Fibroblast of lung (primary cell): ENCODE measurements around the gene FIS1. TPM values are rescaled to one million over a fixed set of nuclear protein-coding genes. Genes with fewer than 3 reads are reported as not detected.
A peak's percentile ranks its signal among the peaks of the same experiment; 100 is the strongest.
"Not testable (repeated sequence)": the region's sequence is repeated elsewhere in the genome, so short reads cannot be mapped to it uniquely, and the experiment has no call there.

Experiments used
- DNase-seq, 2 donors: peaks; one replicate each; pipeline versions ENCODE4 v3.0.0 to v3.0.0-alpha.2; 2010; ENCODE audit warnings: low read depth in 2 of 2
- H2AFZ ChIP-seq: 2 replicates; pipeline ENCODE4 v1.5.1; 2012; ENCODE audit warnings: low read length, control low read depth, inconsistent platforms
- H3K27ac ChIP-seq: 2 replicates; pipeline ENCODE4 v1.5.1; 2011; ENCODE audit warnings: low read length, control low read depth; ENCODE audit not compliant: insufficient read depth
- H3K27me3 ChIP-seq: 2 replicates; pipeline ENCODE4 v1.5.1; 2011; ENCODE audit warnings: mild to moderate bottlenecking, low read length; ENCODE audit not compliant: control insufficient read depth, insufficient read depth
- H3K36me3 ChIP-seq: 2 replicates; pipeline ENCODE4 v1.5.1; 2011; ENCODE audit warnings: low read length; ENCODE audit not compliant: control insufficient read depth, insufficient read depth
- H3K4me1 ChIP-seq: 2 replicates; pipeline ENCODE4 v1.5.1; 2011; ENCODE audit warnings: low read length; ENCODE audit not compliant: control insufficient read depth, insufficient read depth; ENCODE audit errors: extremely low read depth
- H3K4me2 ChIP-seq: 2 replicates; pipeline ENCODE4 v1.5.1; 2011; ENCODE audit warnings: low read length, control low read depth; ENCODE audit not compliant: insufficient read depth; ENCODE audit errors: extremely low read depth
- H3K4me3 ChIP-seq, 4 experiments: fragments of 200-600 bp in 1 of 4; sonication (generic) in 1 of 4; replicated peaks in 1 of 4; 2 replicates each; pipeline ENCODE4 v1.5.1; 2011 to 2016; ENCODE audit warnings: low read length in 4 of 4, low read depth in 3 of 4, mild to moderate bottlenecking in 3 of 4, control low read depth in 2 of 4, inconsistent platforms in 1 of 4, mixed read lengths in 1 of 4; ENCODE audit not compliant: insufficient read depth in 1 of 4; ENCODE audit errors: control extremely low read depth in 1 of 4
- H3K79me2 ChIP-seq: 2 replicates; pipeline ENCODE4 v1.5.1; 2012; ENCODE audit warnings: mild to moderate bottlenecking, low read length, inconsistent platforms; ENCODE audit not compliant: control insufficient read depth, insufficient read depth
- H3K9ac ChIP-seq: 2 replicates; pipeline ENCODE4 v1.5.1; 2011; ENCODE audit warnings: mild to moderate bottlenecking, low read length, control low read depth; ENCODE audit not compliant: insufficient read depth
- H3K9me3 ChIP-seq: 2 replicates; pipeline ENCODE4 v1.5.1; 2012; ENCODE audit warnings: low read depth, low read length; ENCODE audit not compliant: control insufficient read depth, insufficient read depth
- H4K20me1 ChIP-seq: 2 replicates; pipeline ENCODE4 v1.5.1; 2011; ENCODE audit warnings: low read length; ENCODE audit not compliant: control insufficient read depth, insufficient read depth; ENCODE audit errors: extremely low read depth
- CTCF ChIP-seq, 2 donors: IDR thresholded peaks in 1 of 2; conservative IDR thresholded peaks in 1 of 2; 1 replicate in 1 of 2; 2 replicates in 1 of 2; pipeline ENCODE4 v1.5.1; 2011 to 2012; ENCODE audit warnings: low read length in 2 of 2, control low read depth in 1 of 2, inconsistent platforms in 1 of 2, low read depth in 1 of 2, mild to moderate bottlenecking in 1 of 2
- EZH2 ChIP-seq: IDR thresholded peaks from 2 replicates; pipeline ENCODE4 v1.5.1; 2012; ENCODE audit warnings: low read length, control low read depth, mild to moderate bottlenecking; ENCODE audit errors: missing control alignments
- polyA plus RNA-seq, 2 donors: library from polyadenylated mRNA; depleted of rRNA in 1 of 2; stranded (reverse) in 1 of 2; unstranded in 1 of 2; fragments of >200 nt; gene quantifications; 2 replicates each; pipeline ENCODE4 v1.2.1, GENCODE V29; 2011 to 2012; ENCODE audit warnings: missing spikeins in 1 of 2
- total RNA-seq: library from RNA; depleted of rRNA; stranded (reverse); fragments of >200 nt; gene quantifications from 2 replicates; pipeline ENCODE4 v1.2.1, GENCODE V29; 2014

The FIS1 gene
- total and polyA plus RNA-seq, 2 donors (not counting 1 experiment from before 2014, with no cell fraction given) = 169 to 297 TPM

- H3K79me2 ChIP-seq, H2AFZ ChIP-seq, H3K4me2 ChIP-seq, H3K4me1 ChIP-seq, H3K9ac ChIP-seq, H3K4me3 ChIP-seq, H4K20me1 ChIP-seq, H3K36me3 ChIP-seq, H3K27ac ChIP-seq, H3K9me3 ChIP-seq: not testable (repeated sequence)
- peak in 1 of 2 donors; percentile 18 for DNase-seq
- peaks cover 14% of the 10 kb centered on the region for H3K27me3 ChIP-seq
- peak; percentile 57 to 61 for TF ChIP-seq CTCF (conservative IDR thresholded peaks at IDR 0.05 in 1 of 2, IDR thresholded peaks at IDR 0.05 in 1 of 2; ENCODE audit: low read depth in 1 of 2, low read length in 2 of 2)
These were observed 45.5 kb upstream of the FIS1 start for GRCh38 chr7:101290186-101291037.

GRCh38 chr7:101289687-101290086 is 44.8 kb upstream of the FIS1 start:
- not testable (repeated sequence) for H3K27ac ChIP-seq, H2AFZ ChIP-seq, H3K4me3 ChIP-seq, DNase-seq, H3K79me2 ChIP-seq, H3K36me3 ChIP-seq, H3K9ac ChIP-seq, H3K4me1 ChIP-seq, H4K20me1 ChIP-seq, H3K9me3 ChIP-seq, H3K4me2 ChIP-seq
- H3K27me3 ChIP-seq = peaks cover 14% of the 10 kb centered on the region

GRCh38 chr7:101288439-101288838 is 43.6 kb upstream of the FIS1 start:
- no peaks in the 10 kb centered on the region for H3K36me3 ChIP-seq
- H4K20me1 ChIP-seq = no peaks in the 10 kb centered on the region
- DNase-seq = no peak
- no peak overlapping the region for H3K4me2 ChIP-seq
- H3K27ac ChIP-seq = no peak overlapping the region
- peaks cover 11% of the 10 kb centered on the region for H3K27me3 ChIP-seq
- no peaks in the 10 kb centered on the region for H3K4me1 ChIP-seq
- no peaks in the 10 kb centered on the region for H3K79me2 ChIP-seq
- TF ChIP-seq CTCF (conservative IDR thresholded peaks at IDR 0.05 in 1 of 2, IDR thresholded peaks at IDR 0.05 in 1 of 2; ENCODE audit: low read depth in 1 of 2, low read length in 2 of 2) = no peak
- no peak for TF ChIP-seq EZH2
- no peaks in the 10 kb centered on the region for H3K9me3 ChIP-seq
- no peak overlapping the region for H3K9ac ChIP-seq
- no peak overlapping the region for H2AFZ ChIP-seq
- H3K4me3 ChIP-seq = no peak overlapping the region
